GM23338 (cell line): ENCODE measurements around the gene MOCS2. TPM values are rescaled to one million over a fixed set of nuclear protein-coding genes. Genes with fewer than 3 reads are reported as not detected.

Experiments used
- ATAC-seq: fragments of 200-7000 bp; cut with Tn5 transposase; 3 replicates; pipeline ENCODE4 v1.9.1; 2020
- DNase-seq: peaks from one replicate; pipeline ENCODE4 v3.0.0-alpha.2; 2015; ENCODE audit warnings: low spot score
- H2AFZ ChIP-seq: fragments of 200-600 bp; sonication (generic); 2 replicates; pipeline ENCODE4 v1.8.0; 2016; ENCODE audit warnings: antibody characterized with exemption, mild to moderate bottlenecking, moderate library complexity
- H3F3A ChIP-seq: fragments of 200-600 bp; sonication (generic); replicated peaks from 2 replicates; pipeline ENCODE4 v1.8.0; 2017; ENCODE audit warnings: antibody characterized with exemption, mixed run types, low read depth
- H3K27ac ChIP-seq: fragments of 200-600 bp; sonication (generic); 2 replicates; pipeline ENCODE4 v1.6.1; 2016; ENCODE audit warnings: low read depth
- H3K27me3 ChIP-seq: fragments of 200-600 bp; sonication (generic); 2 replicates; pipeline ENCODE4 v1.8.0; 2016; ENCODE audit warnings: mild to moderate bottlenecking, mixed run types, moderate library complexity; ENCODE audit not compliant: insufficient read depth
- H3K36me3 ChIP-seq: fragments of 200-600 bp; sonication (generic); 2 replicates; pipeline ENCODE4 v1.8.0; 2016; ENCODE audit warnings: mild to moderate bottlenecking; ENCODE audit not compliant: insufficient read depth
- H3K4me1 ChIP-seq: fragments of 200-600 bp; sonication (generic); 2 replicates; pipeline ENCODE4 v1.8.0; 2016; ENCODE audit warnings: mild to moderate bottlenecking, moderate library complexity; ENCODE audit not compliant: insufficient read depth
- H3K4me2 ChIP-seq: fragments of 200-600 bp; sonication (generic); 2 replicates; pipeline ENCODE4 v1.7.1; 2017; ENCODE audit warnings: mixed run types
- H3K4me3 ChIP-seq: fragments of 200-600 bp; sonication (generic); 2 replicates; pipeline ENCODE4 v1.6.1; 2016; ENCODE audit warnings: mixed run types
- H3K79me2 ChIP-seq: fragments of 200-600 bp; sonication (generic); replicated peaks from 2 replicates; pipeline ENCODE4 v1.8.0; 2017; ENCODE audit warnings: mild to moderate bottlenecking; ENCODE audit not compliant: insufficient read depth
- H3K9me2 ChIP-seq: fragments of 200-600 bp; sonication (generic); 2 replicates; pipeline ENCODE4 v1.8.0; 2017; ENCODE audit not compliant: insufficient read depth
- H4K20me1 ChIP-seq: fragments of 200-600 bp; sonication (generic); replicated peaks from 2 replicates; pipeline ENCODE4 v1.8.0; 2017; ENCODE audit warnings: mild to moderate bottlenecking; ENCODE audit not compliant: insufficient read depth
- H3K27ac Mint-ChIP-seq: 2 replicates; pipeline ENCODE4 v1.8.0; 2020; ENCODE audit warnings: inconsistent platforms, mild to moderate bottlenecking, moderate library complexity, mixed read lengths
- H3K27me3 Mint-ChIP-seq: 3 replicates; pipeline ENCODE4 v1.8.0; 2022; ENCODE audit warnings: low read depth, mild to moderate bottlenecking, moderate library complexity, mixed read lengths, inconsistent platforms; ENCODE audit not compliant: insufficient read depth, poor library complexity
- H3K36me3 Mint-ChIP-seq: 3 replicates; pipeline ENCODE4 v1.8.0; 2021; ENCODE audit warnings: low read depth, mild to moderate bottlenecking, inconsistent platforms, moderate library complexity, mixed read lengths
- H3K4me1 Mint-ChIP-seq: 3 replicates; pipeline ENCODE4 v1.8.0; 2020; ENCODE audit warnings: mild to moderate bottlenecking, inconsistent platforms, mixed read lengths
- H3K4me3 Mint-ChIP-seq: 3 replicates; pipeline ENCODE4 v1.8.0; 2021; ENCODE audit warnings: moderate library complexity, mild to moderate bottlenecking, inconsistent platforms, mixed read lengths
- H3K9me3 Mint-ChIP-seq: 3 replicates; pipeline ENCODE4 v1.8.0; 2020; ENCODE audit warnings: moderate library complexity, mild to moderate bottlenecking, inconsistent platforms, mixed read lengths
- CREB1 ChIP-seq: fragments of 250-450 bp; sonication (Bioruptor Pico); IDR thresholded peaks from 2 replicates; pipeline ENCODE4 v1.5.0; 2020; ENCODE audit warnings: low read depth, mild to moderate bottlenecking, moderate library complexity
- CTCF ChIP-seq, 2 experiments: fragments of 200-600 bp in 1 of 2; sonication (generic) in 1 of 2; conservative IDR thresholded peaks; 2 replicates each; pipeline versions ENCODE4 v1.5.1 to v1.6.1; 2016 to 2017; ENCODE audit warnings: antibody characterized with exemption in 2 of 2, low read depth in 2 of 2, mild to moderate bottlenecking in 2 of 2, moderate library complexity in 1 of 2
- EZH2 ChIP-seq: fragments of 200-600 bp; sonication (generic); IDR thresholded peaks from one replicate; pipeline ENCODE4 v1.8.0; 2017; ENCODE audit warnings: antibody characterized with exemption, mild to moderate bottlenecking, low read depth; ENCODE audit not compliant: unreplicated experiment
- EZH2phosphoT487 ChIP-seq: fragments of 200-600 bp; sonication (generic); IDR thresholded peaks from one replicate; pipeline ENCODE4 v1.8.1; 2018; ENCODE audit warnings: antibody characterized with exemption; ENCODE audit not compliant: unreplicated experiment
- JUNB ChIP-seq: IDR thresholded peaks from one replicate; pipeline ENCODE4 v1.6.1; 2016; ENCODE audit warnings: antibody characterized with exemption; ENCODE audit not compliant: unreplicated experiment
- NANOG ChIP-seq: IDR thresholded peaks from 2 replicates; pipeline ENCODE4 v1.6.1; 2016; ENCODE audit warnings: antibody characterized with exemption, borderline replicate concordance
- POLR2AphosphoS5 ChIP-seq: IDR thresholded peaks from 2 replicates; pipeline ENCODE4 v1.6.1; 2016; ENCODE audit warnings: antibody characterized with exemption, low read depth
- STAT1 ChIP-seq: IDR thresholded peaks from one replicate; pipeline ENCODE4 v1.6.1; 2016; ENCODE audit warnings: antibody characterized with exemption; ENCODE audit not compliant: unreplicated experiment
- ZNF114 ChIP-seq: fragments of 250-450 bp; sonication (Bioruptor Pico); IDR thresholded peaks from 2 replicates; pipeline ENCODE4 v1.5.0; 2020; ENCODE audit warnings: mild to moderate bottlenecking, moderate library complexity
- ZNF331 ChIP-seq: fragments of 250-450 bp; sonication (Bioruptor Pico); IDR thresholded peaks from 2 replicates; pipeline ENCODE4 v1.5.0; 2020; ENCODE audit warnings: low read depth, mild to moderate bottlenecking, moderate library complexity
- ZNF462 ChIP-seq: fragments of 250-450 bp; sonication (Bioruptor Pico); IDR thresholded peaks from 2 replicates; pipeline ENCODE4 v1.5.0; 2020; ENCODE audit warnings: mild to moderate bottlenecking, moderate library complexity
- polyA plus RNA-seq: library from polyadenylated mRNA; unstranded; fragments of >200 nt; fragmentation: Nextera tagmentation; extraction: Ambion mirVana; gene quantifications from 2 replicates; pipeline ENCODE4 v1.2.1, GENCODE V29; 2016
- total RNA-seq: library from RNA; depleted of rRNA; stranded (reverse); fragments of >200 nt; shearing (Covaris generic); gene quantifications from 2 replicates; pipeline ENCODE4 v1.2.3, GENCODE V29; 2014
- TF ChIP-seq, protein P1 (sequence below): IDR thresholded peaks from one replicate; pipeline ENCODE4 v1.6.1; 2018; ENCODE audit warnings: antibody characterized with exemption; ENCODE audit not compliant: unreplicated experiment
- TF ChIP-seq, protein P2 (sequence below): IDR thresholded peaks from 2 replicates; pipeline ENCODE4 v1.6.1; 2016; ENCODE audit warnings: antibody characterized with exemption

MOCS2 gene
- total and polyA plus RNA-seq, 2 experiments from 2014 or later = 18.3 to 41.8 TPM

GRCh38 chr5:53095217-53095616 lies 14.3 kb downstream of the MOCS2 start:
- Mint-ChIP-seq H3K36me3 (no peaks in the 10 kb centered on the region; the same call in 2 of the 3 replicates), H3K4me1 (no peaks in the 10 kb centered on the region), H3K27me3 (peaks cover 4% of the 10 kb centered on the region), H3K27ac (no peak overlapping the region), H3K4me3 (no peak overlapping the region), H3K9me3 (no peaks in the 10 kb centered on the region)
- Histone ChIP-seq H3K4me2 (no peak overlapping the region), H3K4me1 (no peaks in the 10 kb centered on the region), H2AFZ (no peak overlapping the region), H3K9me2 (no peaks in the 10 kb centered on the region), H3K4me3 (no peak overlapping the region), H3K27me3 (no peaks in the 10 kb centered on the region), H4K20me1 (no peaks in the 10 kb centered on the region), H3F3A (no peaks in the 10 kb centered on the region), H3K79me2 (no peaks in the 10 kb centered on the region), H3K36me3 (no peaks in the 10 kb centered on the region), H3K27ac (no peak overlapping the region)
- TF ChIP-seq, protein P1, sequence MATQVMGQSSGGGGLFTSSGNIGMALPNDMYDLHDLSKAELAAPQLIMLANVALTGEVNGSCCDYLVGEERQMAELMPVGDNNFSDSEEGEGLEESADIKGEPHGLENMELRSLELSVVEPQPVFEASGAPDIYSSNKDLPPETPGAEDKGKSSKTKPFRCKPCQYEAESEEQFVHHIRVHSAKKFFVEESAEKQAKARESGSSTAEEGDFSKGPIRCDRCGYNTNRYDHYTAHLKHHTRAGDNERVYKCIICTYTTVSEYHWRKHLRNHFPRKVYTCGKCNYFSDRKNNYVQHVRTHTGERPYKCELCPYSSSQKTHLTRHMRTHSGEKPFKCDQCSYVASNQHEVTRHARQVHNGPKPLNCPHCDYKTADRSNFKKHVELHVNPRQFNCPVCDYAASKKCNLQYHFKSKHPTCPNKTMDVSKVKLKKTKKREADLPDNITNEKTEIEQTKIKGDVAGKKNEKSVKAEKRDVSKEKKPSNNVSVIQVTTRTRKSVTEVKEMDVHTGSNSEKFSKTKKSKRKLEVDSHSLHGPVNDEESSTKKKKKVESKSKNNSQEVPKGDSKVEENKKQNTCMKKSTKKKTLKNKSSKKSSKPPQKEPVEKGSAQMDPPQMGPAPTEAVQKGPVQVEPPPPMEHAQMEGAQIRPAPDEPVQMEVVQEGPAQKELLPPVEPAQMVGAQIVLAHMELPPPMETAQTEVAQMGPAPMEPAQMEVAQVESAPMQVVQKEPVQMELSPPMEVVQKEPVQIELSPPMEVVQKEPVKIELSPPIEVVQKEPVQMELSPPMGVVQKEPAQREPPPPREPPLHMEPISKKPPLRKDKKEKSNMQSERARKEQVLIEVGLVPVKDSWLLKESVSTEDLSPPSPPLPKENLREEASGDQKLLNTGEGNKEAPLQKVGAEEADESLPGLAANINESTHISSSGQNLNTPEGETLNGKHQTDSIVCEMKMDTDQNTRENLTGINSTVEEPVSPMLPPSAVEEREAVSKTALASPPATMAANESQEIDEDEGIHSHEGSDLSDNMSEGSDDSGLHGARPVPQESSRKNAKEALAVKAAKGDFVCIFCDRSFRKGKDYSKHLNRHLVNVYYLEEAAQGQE = no peak
- no peak for TF ChIP-seq CTCF (conservative IDR thresholded peaks at IDR 0.05; ENCODE audit: low read depth in 2 of 2)
- no peak for TF ChIP-seq ZNF462 (CRISPR knock-in tag)
- TF ChIP-seq EZH2phosphoT487 = no peak
- TF ChIP-seq EZH2 = no peak
- TF ChIP-seq STAT1 = no peak
- TF ChIP-seq NANOG = no peak
- TF ChIP-seq ZNF114 (CRISPR knock-in tag) = no peak
- TF ChIP-seq ZNF331 (CRISPR knock-in tag) = no peak
- TF ChIP-seq POLR2AphosphoS5 = no peak
- TF ChIP-seq CREB1 = no peak
- TF ChIP-seq, protein P2, sequence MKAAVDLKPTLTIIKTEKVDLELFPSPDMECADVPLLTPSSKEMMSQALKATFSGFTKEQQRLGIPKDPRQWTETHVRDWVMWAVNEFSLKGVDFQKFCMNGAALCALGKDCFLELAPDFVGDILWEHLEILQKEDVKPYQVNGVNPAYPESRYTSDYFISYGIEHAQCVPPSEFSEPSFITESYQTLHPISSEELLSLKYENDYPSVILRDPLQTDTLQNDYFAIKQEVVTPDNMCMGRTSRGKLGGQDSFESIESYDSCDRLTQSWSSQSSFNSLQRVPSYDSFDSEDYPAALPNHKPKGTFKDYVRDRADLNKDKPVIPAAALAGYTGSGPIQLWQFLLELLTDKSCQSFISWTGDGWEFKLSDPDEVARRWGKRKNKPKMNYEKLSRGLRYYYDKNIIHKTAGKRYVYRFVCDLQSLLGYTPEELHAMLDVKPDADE = no peak
- no peak for TF ChIP-seq JUNB
- no peak for DNase-seq
- ATAC-seq = no peak
